Suprapubic skin (tissue), 4 donors: ENCODE data around the gene SEMA6B.

ENCODE experiments used
- POLR2A ChIP-seq, 2 donors: fragments of 450-650 bp; IDR thresholded peaks; one replicate each; pipeline ENCODE4 v1.6.1; 2017; ENCODE audit warnings: antibody characterized with exemption in 2 of 2, mild to moderate bottlenecking in 2 of 2, moderate library complexity in 2 of 2
- POLR2AphosphoS5 ChIP-seq, 3 donors: sonication (generic); formaldehyde crosslinking; IDR thresholded peaks; one replicate each; pipeline ENCODE4 v1.6.1; 2017; ENCODE audit warnings: antibody characterized with exemption in 3 of 3
- TF ChIP-seq, protein P1 (sequence below), 2 donors: fragments of 200-600 bp in 1 of 2; fragments of 450-650 bp in 1 of 2; sonication (generic) in 1 of 2; IDR thresholded peaks; one replicate each; pipeline ENCODE4 v1.5.1; 2016 to 2019; ENCODE audit warnings: antibody characterized with exemption in 2 of 2, mild to moderate bottlenecking in 1 of 2, moderate library complexity in 1 of 2

DNA sequence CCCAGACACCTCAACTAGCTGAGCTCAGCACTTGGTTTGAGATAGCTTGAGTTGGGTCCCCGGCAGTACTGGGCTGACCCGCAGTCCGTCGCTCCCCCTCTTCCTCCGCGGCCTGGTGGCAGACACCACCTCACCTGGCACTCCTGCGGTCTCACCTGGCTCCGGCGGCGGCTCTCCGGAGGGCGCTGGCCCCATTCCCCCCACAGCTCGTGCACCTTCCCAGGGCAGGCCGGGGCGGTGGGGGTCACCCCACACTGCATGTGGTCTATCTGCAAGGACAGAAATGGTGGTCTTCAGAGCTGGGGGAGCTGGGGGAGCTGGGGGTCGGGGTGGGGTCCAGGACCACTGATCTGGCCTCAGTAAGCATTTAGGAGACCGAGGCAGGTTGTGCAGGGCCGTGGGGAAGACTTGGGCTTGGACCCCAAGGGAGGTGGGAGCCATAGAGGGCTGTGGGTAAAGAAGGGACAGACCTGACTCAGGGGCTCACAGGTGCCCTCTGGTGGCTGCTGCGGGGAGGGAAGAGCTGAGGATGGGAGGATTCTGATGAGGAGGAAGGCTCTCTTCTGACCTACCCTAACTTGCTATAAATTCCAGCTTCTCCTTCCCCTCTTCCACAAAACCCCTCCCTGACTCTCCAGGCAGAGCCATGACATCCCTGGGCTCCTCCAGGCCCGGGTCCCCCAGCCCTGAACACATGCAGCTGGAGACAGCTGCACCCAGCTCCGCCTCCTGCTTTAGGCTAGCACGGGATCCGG, 34.5 kb downstream of the SEMA6B start:
- TF ChIP-seq POLR2AphosphoS5 (IDR thresholded peaks at IDR 0.05) (no peak), POLR2A (IDR thresholded peaks at IDR 0.05) (no peak)
- TF ChIP-seq, protein P1, sequence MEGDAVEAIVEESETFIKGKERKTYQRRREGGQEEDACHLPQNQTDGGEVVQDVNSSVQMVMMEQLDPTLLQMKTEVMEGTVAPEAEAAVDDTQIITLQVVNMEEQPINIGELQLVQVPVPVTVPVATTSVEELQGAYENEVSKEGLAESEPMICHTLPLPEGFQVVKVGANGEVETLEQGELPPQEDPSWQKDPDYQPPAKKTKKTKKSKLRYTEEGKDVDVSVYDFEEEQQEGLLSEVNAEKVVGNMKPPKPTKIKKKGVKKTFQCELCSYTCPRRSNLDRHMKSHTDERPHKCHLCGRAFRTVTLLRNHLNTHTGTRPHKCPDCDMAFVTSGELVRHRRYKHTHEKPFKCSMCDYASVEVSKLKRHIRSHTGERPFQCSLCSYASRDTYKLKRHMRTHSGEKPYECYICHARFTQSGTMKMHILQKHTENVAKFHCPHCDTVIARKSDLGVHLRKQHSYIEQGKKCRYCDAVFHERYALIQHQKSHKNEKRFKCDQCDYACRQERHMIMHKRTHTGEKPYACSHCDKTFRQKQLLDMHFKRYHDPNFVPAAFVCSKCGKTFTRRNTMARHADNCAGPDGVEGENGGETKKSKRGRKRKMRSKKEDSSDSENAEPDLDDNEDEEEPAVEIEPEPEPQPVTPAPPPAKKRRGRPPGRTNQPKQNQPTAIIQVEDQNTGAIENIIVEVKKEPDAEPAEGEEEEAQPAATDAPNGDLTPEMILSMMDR (IDR thresholded peaks at IDR 0.05) = peak; percentile 19 to 77
